HEK293 (cell line): Measurements from ENCODE around the gene RAB36.

ENCODE experiments used
- CTCF ChIP-seq: fragments of 450-650 bp; formaldehyde crosslinking; IDR thresholded peaks from 2 replicates; pipeline ENCODE4 v1.5.1; 2016; ENCODE audit warnings: missing biosample characterization, missing genetic modification characterization
- ZNF530 ChIP-seq: fragments of 450-650 bp; formaldehyde crosslinking; IDR thresholded peaks from 2 replicates; pipeline ENCODE4 v1.5.1; 2016; ENCODE audit warnings: low read depth, missing biosample characterization, missing genetic modification characterization
- ZNF707 ChIP-seq: fragments of 450-650 bp; formaldehyde crosslinking; IDR thresholded peaks from 2 replicates; pipeline ENCODE4 v1.5.1; 2016; ENCODE audit warnings: missing biosample characterization, missing genetic modification characterization

GRCh38 chr22:23114721-23115020, 30.6 kb upstream of the RAB36 start:
- TF ChIP-seq ZNF530 (tag by site-specific recombination): no peak
- no peak for TF ChIP-seq ZNF707 (tag by site-specific recombination)
- TF ChIP-seq CTCF: no peak
